Skeletal muscle satellite cell (primary cell): ENCODE data around the gene ENDOU.
A peak's percentile ranks its signal among the peaks of the same experiment; 100 is the strongest.

Experiments
- H3K27me3 ChIP-seq: 2 replicates; pipeline ENCODE4 v1.7.0; 2013; ENCODE audit warnings: low read length; ENCODE audit not compliant: control insufficient read depth, insufficient read depth
- H3K36me3 ChIP-seq: 2 replicates; pipeline ENCODE4 v1.7.0; 2013; ENCODE audit warnings: mild to moderate bottlenecking, control low read depth, low read length; ENCODE audit not compliant: insufficient read depth
- H3K4me1 ChIP-seq: 2 replicates; pipeline ENCODE4 v1.7.0; 2013; ENCODE audit warnings: low read length; ENCODE audit not compliant: control insufficient read depth, insufficient read depth
- H3K4me2 ChIP-seq: 2 replicates; pipeline ENCODE4 v1.7.0; 2013; ENCODE audit warnings: mild to moderate bottlenecking, low read length
- H3K4me3 ChIP-seq: 2 replicates; pipeline ENCODE4 v1.7.0; 2013; ENCODE audit warnings: low read length
- H3K9ac ChIP-seq: 2 replicates; pipeline ENCODE4 v1.7.0; 2013; ENCODE audit warnings: mild to moderate bottlenecking, low read depth, low read length, moderate library complexity
- H3K9me3 ChIP-seq: replicated peaks from 2 replicates; pipeline ENCODE4 v1.7.0; 2013; ENCODE audit warnings: mild to moderate bottlenecking, control low read depth, low read length

Gene ENDOU

GRCh38 chr12:47754126-47754525, 28.8 kb upstream of the ENDOU start:
- Histone ChIP-seq H3K36me3 (no peaks in the 10 kb centered on the region), H3K9ac (no peak overlapping the region), H3K4me2 (peak overlapping the region; percentile 30), H3K4me3 (no peak overlapping the region), H3K9me3 (no peaks in the 10 kb centered on the region), H3K27me3 (no peaks in the 10 kb centered on the region), H3K4me1 (peaks cover 59% of the 10 kb centered on the region)

- H3K4me3 ChIP-seq = peak overlapping the region; percentile 5
- peak overlapping the region; percentile 30 for H3K4me2 ChIP-seq
- H3K4me1 ChIP-seq = peaks cover 56% of the 10 kb centered on the region
- peak overlapping the region; percentile 20 for H3K9ac ChIP-seq
- no peaks in the 10 kb centered on the region for H3K27me3 ChIP-seq
- H3K9me3 ChIP-seq = no peaks in the 10 kb centered on the region
- no peaks in the 10 kb centered on the region for H3K36me3 ChIP-seq
Observed at GRCh38 chr12:47753021-47754001, 28.0 kb upstream of the ENDOU start.

DNA sequence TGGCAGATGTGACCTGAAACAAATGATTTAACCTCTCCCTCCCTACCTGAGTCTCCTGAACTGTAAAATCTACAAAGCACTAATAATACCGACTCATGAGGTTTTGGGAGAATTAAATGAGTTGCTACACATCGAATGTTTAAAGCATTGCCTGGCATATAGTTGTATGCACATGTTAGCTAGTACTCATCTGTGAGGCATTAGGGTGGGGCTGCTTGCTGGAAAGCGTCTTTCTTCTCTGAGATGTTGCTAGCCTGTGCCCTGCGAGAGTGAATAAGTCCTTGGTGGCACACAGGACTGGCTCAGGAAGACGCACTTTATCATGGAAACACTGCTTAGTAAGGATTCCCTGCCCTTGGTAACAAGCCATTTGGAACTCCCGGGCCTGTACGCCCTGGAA, 27.3 kb upstream of the ENDOU start:
- Histone ChIP-seq H3K27me3 (no peaks in the 10 kb centered on the region), H3K9ac (peak overlapping the region; percentile 20), H3K4me1 (peaks cover 48% of the 10 kb centered on the region), H3K4me3 (peak overlapping the region; percentile 5), H3K4me2 (peak overlapping the region; percentile 30), H3K9me3 (no peaks in the 10 kb centered on the region), H3K36me3 (no peaks in the 10 kb centered on the region)

DNA sequence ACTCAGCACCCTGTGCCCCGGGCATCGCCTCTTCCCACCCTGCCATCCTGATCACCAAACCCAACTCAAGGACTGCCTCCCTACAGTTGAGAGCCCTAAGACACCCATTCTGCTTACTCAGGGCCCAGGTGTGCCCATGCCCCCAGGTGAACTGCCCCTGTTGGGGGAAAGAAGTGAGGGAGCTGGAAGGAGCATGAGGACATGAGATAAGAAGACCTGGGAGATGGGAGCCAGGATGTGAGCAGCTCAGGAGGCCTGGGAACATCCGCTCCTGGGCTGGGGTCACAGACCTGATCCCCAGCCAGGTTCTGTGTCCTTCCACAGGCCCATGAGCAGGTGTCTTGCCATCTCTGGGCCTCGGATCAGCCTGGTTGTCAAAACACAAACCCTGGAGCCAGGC, 26.8 kb upstream of the ENDOU start:
- H3K4me1 ChIP-seq = peaks cover 44% of the 10 kb centered on the region
- H3K9me3 ChIP-seq = no peaks in the 10 kb centered on the region
- H3K4me2 ChIP-seq = no peak overlapping the region
- H3K27me3 ChIP-seq = no peaks in the 10 kb centered on the region
- H3K4me3 ChIP-seq = no peak overlapping the region
- no peaks in the 10 kb centered on the region for H3K36me3 ChIP-seq
- no peak overlapping the region for H3K9ac ChIP-seq

GRCh38 chr12:47751561-47751960, 26.3 kb upstream of the ENDOU start:
- Histone ChIP-seq H3K36me3 (no peaks in the 10 kb centered on the region), H3K9me3 (no peaks in the 10 kb centered on the region), H3K4me1 (peaks cover 41% of the 10 kb centered on the region), H3K27me3 (no peaks in the 10 kb centered on the region), H3K4me2 (no peak overlapping the region), H3K4me3 (no peak overlapping the region), H3K9ac (no peak overlapping the region)

DNA sequence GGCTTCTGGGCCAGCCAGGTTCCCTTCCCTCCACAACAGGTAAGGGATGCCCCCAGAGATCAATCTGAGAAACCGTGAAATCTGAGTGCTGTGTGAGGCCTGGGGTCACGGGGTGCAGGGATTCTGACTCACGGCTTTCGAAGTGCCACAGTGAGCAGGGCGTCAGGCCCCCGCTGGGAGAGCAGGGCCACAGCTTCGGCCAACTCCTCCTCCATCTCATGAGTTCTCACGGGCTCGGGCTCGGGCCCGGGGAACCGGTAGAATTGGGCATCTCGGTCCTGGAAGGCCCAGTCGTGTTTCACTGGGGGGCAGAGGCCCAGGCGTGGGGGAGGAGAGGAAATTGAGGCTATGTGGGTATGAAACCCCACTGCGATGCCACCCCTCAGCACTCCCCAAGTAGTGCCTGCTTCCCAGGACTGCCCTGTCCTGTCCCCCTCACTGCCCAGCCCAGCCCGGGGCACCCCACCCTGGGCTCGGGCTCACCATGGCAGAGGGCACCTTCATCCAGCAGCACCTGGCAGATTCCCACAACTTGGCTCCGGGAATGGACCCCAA, 25.7 kb upstream of the ENDOU start:
- H3K4me1 ChIP-seq = peaks cover 41% of the 10 kb centered on the region
- H3K4me2 ChIP-seq = no peak overlapping the region
- H3K9me3 ChIP-seq = no peaks in the 10 kb centered on the region
- no peaks in the 10 kb centered on the region for H3K27me3 ChIP-seq
- no peaks in the 10 kb centered on the region for H3K36me3 ChIP-seq
- no peak overlapping the region for H3K4me3 ChIP-seq
- no peak overlapping the region for H3K9ac ChIP-seq

- Histone ChIP-seq H3K4me2 (no peak overlapping the region), H3K36me3 (no peaks in the 10 kb centered on the region), H3K4me3 (no peak overlapping the region), H3K27me3 (peaks cover under 1% of the 10 kb centered on the region), H3K9ac (no peak overlapping the region), H3K9me3 (no peaks in the 10 kb centered on the region), H3K4me1 (peaks cover 36% of the 10 kb centered on the region)
Observed at GRCh38 chr12:47750229-47750798, 25.0 kb upstream of the ENDOU start.

GRCh38 chr12:47748899-47749298, 23.6 kb upstream of the ENDOU start:
- Histone ChIP-seq H3K9me3 (no peaks in the 10 kb centered on the region), H3K27me3 (peaks cover 10% of the 10 kb centered on the region), H3K4me1 (peaks cover 22% of the 10 kb centered on the region), H3K4me2 (no peak overlapping the region), H3K4me3 (no peak overlapping the region), H3K9ac (no peak overlapping the region), H3K36me3 (no peaks in the 10 kb centered on the region)

- Histone ChIP-seq H3K36me3 (no peaks in the 10 kb centered on the region), H3K4me1 (peaks cover 18% of the 10 kb centered on the region), H3K4me2 (no peak overlapping the region), H3K9ac (no peak overlapping the region), H3K4me3 (no peak overlapping the region), H3K27me3 (peaks cover 10% of the 10 kb centered on the region), H3K9me3 (no peaks in the 10 kb centered on the region)
Observed at GRCh38 chr12:47748507-47748828, 23.2 kb upstream of the ENDOU start.

DNA sequence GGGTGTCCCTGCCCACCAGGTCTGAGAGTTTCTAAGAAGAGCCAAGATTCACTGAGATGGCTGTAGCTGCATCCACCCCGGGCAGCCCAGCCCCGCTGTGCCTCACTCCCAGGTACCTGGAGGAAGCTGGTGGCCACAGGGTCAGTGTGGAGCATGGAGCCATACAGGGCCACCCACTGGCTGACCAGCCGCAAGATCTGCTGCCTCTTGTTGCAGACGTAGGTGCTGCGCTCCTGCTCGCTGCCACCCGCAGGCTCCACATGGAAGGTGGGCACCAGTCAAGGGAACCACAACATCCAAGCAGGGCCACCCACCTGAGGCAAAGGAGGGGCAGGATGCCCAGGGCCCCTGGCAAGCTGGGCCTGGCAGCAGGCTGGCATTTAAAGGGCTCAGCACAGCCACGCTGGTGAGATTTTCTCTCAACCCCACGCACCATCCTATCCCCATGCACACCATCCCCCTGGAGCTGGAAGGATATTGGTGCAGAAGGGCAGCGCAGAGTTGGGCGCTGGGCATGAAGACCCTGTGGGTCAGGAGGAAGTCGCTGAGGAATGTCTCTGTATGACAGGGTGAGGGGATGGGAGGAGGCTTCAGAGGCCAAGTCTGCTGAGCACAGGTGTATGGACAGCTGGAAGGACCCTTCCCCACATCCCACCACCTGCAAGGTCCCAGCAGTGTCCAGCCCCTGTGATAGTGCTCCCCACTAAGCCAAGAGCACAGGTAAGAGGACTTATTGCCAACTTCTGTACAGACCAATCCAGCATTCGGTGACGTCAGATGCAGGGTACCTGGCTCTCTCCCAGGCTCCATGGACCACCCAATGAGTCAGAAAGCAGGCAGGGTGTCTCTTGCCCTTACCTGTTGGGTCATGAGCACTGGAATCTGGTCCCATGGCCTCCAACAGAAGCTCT, 22.6 kb upstream of the ENDOU start:
- Histone ChIP-seq H3K27me3 (peaks cover 10% of the 10 kb centered on the region), H3K4me2 (no peak overlapping the region), H3K9me3 (no peaks in the 10 kb centered on the region), H3K4me1 (peaks cover 12% of the 10 kb centered on the region), H3K4me3 (no peak overlapping the region), H3K36me3 (no peaks in the 10 kb centered on the region), H3K9ac (no peak overlapping the region)

DNA sequence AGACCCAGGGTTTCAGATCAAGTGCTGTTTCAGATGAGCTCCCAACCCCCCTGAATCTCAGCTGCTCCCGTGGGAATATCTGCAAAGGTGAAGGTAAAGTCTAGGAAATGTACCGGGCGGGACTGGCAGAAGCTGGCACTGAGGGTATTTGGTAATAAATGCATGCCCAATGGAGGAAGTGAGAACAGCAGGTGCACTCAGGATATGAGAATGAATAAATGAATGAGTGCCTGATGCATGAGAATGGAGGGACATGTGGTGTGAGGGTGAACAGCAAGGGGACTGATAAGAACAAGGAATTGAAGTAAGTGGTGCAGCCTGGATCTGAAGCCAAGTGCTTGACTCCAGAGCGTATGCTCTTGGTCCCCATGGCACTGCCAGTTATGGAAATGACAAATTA, 21.8 kb upstream of the ENDOU start:
- H3K27me3 ChIP-seq = peaks cover 10% of the 10 kb centered on the region
- H3K36me3 ChIP-seq = no peaks in the 10 kb centered on the region
- H3K9me3 ChIP-seq = no peaks in the 10 kb centered on the region
- H3K4me2 ChIP-seq = no peak overlapping the region
- H3K4me3 ChIP-seq = no peak overlapping the region
- H3K4me1 ChIP-seq = peaks cover 4% of the 10 kb centered on the region
- no peak overlapping the region for H3K9ac ChIP-seq
